ENCODE results near the gene SIRT7. TPM values are rescaled to one million over a fixed set of nuclear protein-coding genes. Genes with fewer than 3 reads are reported as not detected.

Gene SIRT7
- total RNA-seq, 1 donor, result 22.1 TPM

GRCh38 chr17:81913394-81914102 lies 4.4 kb downstream of the SIRT7 start:
- TF ChIP-seq, protein P1, sequence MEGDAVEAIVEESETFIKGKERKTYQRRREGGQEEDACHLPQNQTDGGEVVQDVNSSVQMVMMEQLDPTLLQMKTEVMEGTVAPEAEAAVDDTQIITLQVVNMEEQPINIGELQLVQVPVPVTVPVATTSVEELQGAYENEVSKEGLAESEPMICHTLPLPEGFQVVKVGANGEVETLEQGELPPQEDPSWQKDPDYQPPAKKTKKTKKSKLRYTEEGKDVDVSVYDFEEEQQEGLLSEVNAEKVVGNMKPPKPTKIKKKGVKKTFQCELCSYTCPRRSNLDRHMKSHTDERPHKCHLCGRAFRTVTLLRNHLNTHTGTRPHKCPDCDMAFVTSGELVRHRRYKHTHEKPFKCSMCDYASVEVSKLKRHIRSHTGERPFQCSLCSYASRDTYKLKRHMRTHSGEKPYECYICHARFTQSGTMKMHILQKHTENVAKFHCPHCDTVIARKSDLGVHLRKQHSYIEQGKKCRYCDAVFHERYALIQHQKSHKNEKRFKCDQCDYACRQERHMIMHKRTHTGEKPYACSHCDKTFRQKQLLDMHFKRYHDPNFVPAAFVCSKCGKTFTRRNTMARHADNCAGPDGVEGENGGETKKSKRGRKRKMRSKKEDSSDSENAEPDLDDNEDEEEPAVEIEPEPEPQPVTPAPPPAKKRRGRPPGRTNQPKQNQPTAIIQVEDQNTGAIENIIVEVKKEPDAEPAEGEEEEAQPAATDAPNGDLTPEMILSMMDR (IDR thresholded peaks at IDR 0.05; ENCODE audit: extremely low read depth, low read depth, low read length), result no peak
- Histone ChIP-seq H3K9me3 (ENCODE audit: low read depth, low read length) (no peaks in the 10 kb centered on the region), H3K4me2 (ENCODE audit: insufficient read depth, low read length) (no peak overlapping the region), H4K20me1 (ENCODE audit: insufficient read depth, low read length) (peaks cover 47% of the 10 kb centered on the region), H3K27me3 (ENCODE audit: insufficient read depth, low read length) (no peaks in the 10 kb centered on the region), H3K79me2 (ENCODE audit: insufficient read depth, low read length) (peaks cover 51% of the 10 kb centered on the region), H3K27ac (ENCODE audit: low read depth, low read length) (no peak overlapping the region), H3K4me1 (ENCODE audit: insufficient read depth, low read length) (peaks cover 22% of the 10 kb centered on the region), H3K4me3 (ENCODE audit: insufficient read depth, low read length) (no peak overlapping the region), H3K36me3 (ENCODE audit: insufficient read depth, low read length) (peaks cover 47% of the 10 kb centered on the region), H2AFZ (ENCODE audit: low read length) (no peak overlapping the region)
- no peak for DNase-seq (ENCODE audit: insufficient read length, low spot score, missing footprints)

GRCh38 chr17:81912441-81913309 lies 5.3 kb downstream of the SIRT7 start:
- no peaks in the 10 kb centered on the region for H3K27me3 ChIP-seq (ENCODE audit: insufficient read depth, low read length)
- TF ChIP-seq, protein P1 (IDR thresholded peaks at IDR 0.05; ENCODE audit: extremely low read depth, low read depth, low read length), result no peak
- no peak overlapping the region for H3K4me2 ChIP-seq (ENCODE audit: insufficient read depth, low read length)
- H3K4me3 ChIP-seq (ENCODE audit: insufficient read depth, low read length), result no peak overlapping the region
- H3K36me3 ChIP-seq (ENCODE audit: insufficient read depth, low read length), result peaks cover 47% of the 10 kb centered on the region
- peaks cover 20% of the 10 kb centered on the region for H3K4me1 ChIP-seq (ENCODE audit: insufficient read depth, low read length)
- no peak overlapping the region for H3K27ac ChIP-seq (ENCODE audit: low read depth, low read length)
- no peaks in the 10 kb centered on the region for H3K9me3 ChIP-seq (ENCODE audit: low read depth, low read length)
- DNase-seq (ENCODE audit: insufficient read length, low spot score, missing footprints), result no peak
- no peak overlapping the region for H2AFZ ChIP-seq (ENCODE audit: low read length)
- H3K79me2 ChIP-seq (ENCODE audit: insufficient read depth, low read length), result peaks cover 44% of the 10 kb centered on the region
- peaks cover 44% of the 10 kb centered on the region for H4K20me1 ChIP-seq (ENCODE audit: insufficient read depth, low read length)

DNA sequence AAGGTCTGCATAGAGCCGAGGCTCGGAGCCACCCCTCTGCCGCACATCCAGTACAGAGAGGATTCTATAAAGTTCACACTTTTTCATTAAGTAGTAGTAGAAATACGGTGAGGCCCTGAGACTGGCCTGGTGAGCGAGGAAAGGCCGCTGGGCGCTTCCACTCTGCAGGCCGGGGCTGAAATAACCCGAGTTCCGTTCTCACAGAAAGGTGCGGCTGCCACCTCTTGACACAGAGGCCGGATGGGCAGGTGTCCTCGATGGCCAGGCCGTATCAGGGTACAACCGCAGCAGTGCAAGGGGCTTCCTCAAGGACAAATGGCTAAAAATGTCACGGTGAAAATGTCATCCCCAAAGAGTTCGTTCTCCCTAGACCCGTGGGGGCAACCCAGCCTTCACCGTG lies 6.0 kb downstream of the SIRT7 start:
- TF ChIP-seq, protein P1 (IDR thresholded peaks at IDR 0.05; ENCODE audit: extremely low read depth, low read depth, low read length), result no peak
- peaks cover 14% of the 10 kb centered on the region for H3K4me1 ChIP-seq (ENCODE audit: insufficient read depth, low read length)
- peaks cover 38% of the 10 kb centered on the region for H4K20me1 ChIP-seq (ENCODE audit: insufficient read depth, low read length)
- no peak overlapping the region for H2AFZ ChIP-seq (ENCODE audit: low read length)
- H3K79me2 ChIP-seq (ENCODE audit: insufficient read depth, low read length), result peaks cover 37% of the 10 kb centered on the region
- no peak overlapping the region for H3K4me2 ChIP-seq (ENCODE audit: insufficient read depth, low read length)
- no peak overlapping the region for H3K4me3 ChIP-seq (ENCODE audit: insufficient read depth, low read length)
- H3K36me3 ChIP-seq (ENCODE audit: insufficient read depth, low read length), result peaks cover 47% of the 10 kb centered on the region
- DNase-seq (ENCODE audit: insufficient read length, low spot score, missing footprints), result no peak
- no peaks in the 10 kb centered on the region for H3K9me3 ChIP-seq (ENCODE audit: low read depth, low read length)
- no peaks in the 10 kb centered on the region for H3K27me3 ChIP-seq (ENCODE audit: insufficient read depth, low read length)
- no peak overlapping the region for H3K27ac ChIP-seq (ENCODE audit: low read depth, low read length)
